ENCODE results near the gene LPAR2. TPM values are rescaled to one million over a fixed set of nuclear protein-coding genes. Genes with fewer than 3 reads are reported as not detected.

LPAR2 gene
- total and polyA plus RNA-seq, 2 donors (not counting 1 experiment from before 2014, with no cell fraction given) = 0.81 to 1.5 TPM

GRCh38 chr19:19584356-19584755, 43.7 kb downstream of the LPAR2 start:
- Histone ChIP-seq H3K4me1 (ENCODE audit: control insufficient read depth, extremely low read depth, insufficient read depth, low read length) (no peaks in the 10 kb centered on the region), H3K4me2 (ENCODE audit: extremely low read depth, insufficient read depth, low read length) (no peak overlapping the region), H3K79me2 (ENCODE audit: control insufficient read depth, insufficient read depth, low read length) (no peaks in the 10 kb centered on the region), H4K20me1 (ENCODE audit: control insufficient read depth, extremely low read depth, insufficient read depth, low read length) (no peaks in the 10 kb centered on the region), H3K27me3 (ENCODE audit: control insufficient read depth, insufficient read depth, low read length) (no peaks in the 10 kb centered on the region), H3K27ac (ENCODE audit: insufficient read depth, low read length) (no peak overlapping the region), H3K36me3 (ENCODE audit: control insufficient read depth, insufficient read depth, low read length) (no peaks in the 10 kb centered on the region), H3K4me3 (replicated peaks in 1 of 4; ENCODE audit: control extremely low read depth in 1 of 4, insufficient read depth in 1 of 4, low read depth in 3 of 4, low read length in 4 of 4) (no peak overlapping the region), H3K9me3 (ENCODE audit: control insufficient read depth, insufficient read depth, low read depth, low read length) (no peaks in the 10 kb centered on the region), H3K9ac (ENCODE audit: insufficient read depth, low read length) (no peak overlapping the region), H2AFZ (ENCODE audit: low read length) (no peak overlapping the region)
- DNase-seq (ENCODE audit: low read depth in 2 of 2) = no peak
- TF ChIP-seq CTCF (conservative IDR thresholded peaks at IDR 0.05 in 1 of 2, IDR thresholded peaks at IDR 0.05 in 1 of 2; ENCODE audit: low read depth in 1 of 2, low read length in 2 of 2) = no peak
- TF ChIP-seq EZH2 (IDR thresholded peaks at IDR 0.05; ENCODE audit: low read length, missing control alignments) = no peak

GRCh38 chr19:19582471-19582870, 45.5 kb downstream of the LPAR2 start:
- Histone ChIP-seq H4K20me1 (ENCODE audit: control insufficient read depth, extremely low read depth, insufficient read depth, low read length) (no peaks in the 10 kb centered on the region), H3K9ac (ENCODE audit: insufficient read depth, low read length) (no peak overlapping the region), H3K9me3 (ENCODE audit: control insufficient read depth, insufficient read depth, low read depth, low read length) (no peaks in the 10 kb centered on the region), H3K4me3 (replicated peaks in 1 of 4; ENCODE audit: control extremely low read depth in 1 of 4, insufficient read depth in 1 of 4, low read depth in 3 of 4, low read length in 4 of 4) (no peak overlapping the region), H3K36me3 (ENCODE audit: control insufficient read depth, insufficient read depth, low read length) (no peaks in the 10 kb centered on the region), H3K4me2 (ENCODE audit: extremely low read depth, insufficient read depth, low read length) (no peak overlapping the region), H3K4me1 (ENCODE audit: control insufficient read depth, extremely low read depth, insufficient read depth, low read length) (no peaks in the 10 kb centered on the region), H3K27ac (ENCODE audit: insufficient read depth, low read length) (no peak overlapping the region), H3K27me3 (ENCODE audit: control insufficient read depth, insufficient read depth, low read length) (no peaks in the 10 kb centered on the region), H2AFZ (ENCODE audit: low read length) (no peak overlapping the region), H3K79me2 (ENCODE audit: control insufficient read depth, insufficient read depth, low read length) (no peaks in the 10 kb centered on the region)
- no peak for DNase-seq (ENCODE audit: low read depth in 2 of 2)
- TF ChIP-seq EZH2 (IDR thresholded peaks at IDR 0.05; ENCODE audit: low read length, missing control alignments) (no peak), CTCF (conservative IDR thresholded peaks at IDR 0.05 in 1 of 2, IDR thresholded peaks at IDR 0.05 in 1 of 2; ENCODE audit: low read depth in 1 of 2, low read length in 2 of 2) (no peak)

- no peak overlapping the region for H3K9ac ChIP-seq (ENCODE audit: insufficient read depth, low read length)
- no peak overlapping the region for H3K4me2 ChIP-seq (ENCODE audit: extremely low read depth, insufficient read depth, low read length)
- no peak for TF ChIP-seq EZH2 (IDR thresholded peaks at IDR 0.05; ENCODE audit: low read length, missing control alignments)
- no peak for TF ChIP-seq CTCF (conservative IDR thresholded peaks at IDR 0.05 in 1 of 2, IDR thresholded peaks at IDR 0.05 in 1 of 2; ENCODE audit: low read depth in 1 of 2, low read length in 2 of 2)
- H3K4me3 ChIP-seq (replicated peaks in 1 of 4; ENCODE audit: control extremely low read depth in 1 of 4, insufficient read depth in 1 of 4, low read depth in 3 of 4, low read length in 4 of 4) = no peak overlapping the region
- no peaks in the 10 kb centered on the region for H4K20me1 ChIP-seq (ENCODE audit: control insufficient read depth, extremely low read depth, insufficient read depth, low read length)
- no peaks in the 10 kb centered on the region for H3K9me3 ChIP-seq (ENCODE audit: control insufficient read depth, insufficient read depth, low read depth, low read length)
- H3K4me1 ChIP-seq (ENCODE audit: control insufficient read depth, extremely low read depth, insufficient read depth, low read length) = no peaks in the 10 kb centered on the region
- no peaks in the 10 kb centered on the region for H3K79me2 ChIP-seq (ENCODE audit: control insufficient read depth, insufficient read depth, low read length)
- H3K27me3 ChIP-seq (ENCODE audit: control insufficient read depth, insufficient read depth, low read length) = no peaks in the 10 kb centered on the region
- no peak overlapping the region for H2AFZ ChIP-seq (ENCODE audit: low read length)
- H3K36me3 ChIP-seq (ENCODE audit: control insufficient read depth, insufficient read depth, low read length) = no peaks in the 10 kb centered on the region
- no peak overlapping the region for H3K27ac ChIP-seq (ENCODE audit: insufficient read depth, low read length)
- DNase-seq (ENCODE audit: low read depth in 2 of 2) = no peak
These were observed 46.6 kb downstream of the LPAR2 start for GRCh38 chr19:19581391-19581790.
